CD8-positive, alpha-beta memory T cell (primary cell): ENCODE data around the gene ERH. TPM values are rescaled to one million over a fixed set of nuclear protein-coding genes. Genes with fewer than 3 reads are reported as not detected.
A peak's percentile ranks its signal among the peaks of the same experiment; 100 is the strongest.

ENCODE experiments used
- CTCF ChIA-PET: fragments of 350-600 bp; sonication (Branson Sonifier 250); formaldehyde crosslinking; loops from one replicate; lab custom pipeline; 2021; ENCODE audit warnings: antibody characterized with exemption; lab: Charles Lee
- POLR2A ChIA-PET: fragments of 350-600 bp; sonication (Branson Sonifier 250); formaldehyde crosslinking; loops from one replicate; lab custom pipeline; 2021; ENCODE audit warnings: antibody characterized with exemption; lab: Charles Lee
- DNase-seq, 5 donors: peaks; one replicate each; pipeline versions ENCODE4 v3.0.0 to v3.0.0-alpha.2; 2020 to 2022; ENCODE audit warnings: mixed read lengths in 1 of 5
- H3K27ac ChIP-seq: one replicate; pipeline ENCODE4 v1.7.0; 2013; ENCODE audit warnings: low read depth, mild to moderate bottlenecking, low read length, moderate library complexity
- H3K27me3 ChIP-seq: 2 replicates; pipeline ENCODE4 v1.7.0; 2013; ENCODE audit warnings: low read length, mild to moderate bottlenecking; ENCODE audit not compliant: insufficient read depth, poor library complexity, severe bottlenecking
- H3K36me3 ChIP-seq: 2 replicates; pipeline ENCODE4 v1.7.0; 2013; ENCODE audit warnings: mild to moderate bottlenecking, low read length, moderate library complexity; ENCODE audit not compliant: insufficient read depth
- H3K4me1 ChIP-seq: 2 replicates; pipeline ENCODE4 v1.7.0; 2013; ENCODE audit warnings: mild to moderate bottlenecking, low read length, moderate library complexity; ENCODE audit not compliant: insufficient read depth
- H3K4me3 ChIP-seq: 2 replicates; pipeline ENCODE4 v1.7.0; 2013; ENCODE audit warnings: mild to moderate bottlenecking, low read length
- H3K9me3 ChIP-seq: 2 replicates; pipeline ENCODE4 v1.7.0; 2013; ENCODE audit warnings: mild to moderate bottlenecking, low read length
- H3K27ac Mint-ChIP-seq, 8 donors: one replicate each; pipeline ENCODE4 v1.8.0; 2020 to 2021; ENCODE audit warnings: mixed read lengths in 8 of 8, mild to moderate bottlenecking in 6 of 8, inconsistent platforms in 3 of 8, moderate library complexity in 3 of 8
- H3K27me3 Mint-ChIP-seq, 2 donors: one replicate each; pipeline ENCODE4 v1.8.0; 2020 to 2021; ENCODE audit warnings: mixed read lengths in 2 of 2, mild to moderate bottlenecking in 1 of 2, moderate library complexity in 1 of 2
- H3K36me3 Mint-ChIP-seq, 3 donors: one replicate each; pipeline ENCODE4 v1.8.0; 2020 to 2021; ENCODE audit warnings: mixed read lengths in 3 of 3, inconsistent platforms in 1 of 3, mild to moderate bottlenecking in 1 of 3
- H3K4me1 Mint-ChIP-seq, 3 donors: one replicate each; pipeline ENCODE4 v1.8.0; 2020 to 2021; ENCODE audit warnings: mixed read lengths in 3 of 3, inconsistent platforms in 1 of 3, mild to moderate bottlenecking in 1 of 3
- H3K4me3 Mint-ChIP-seq, 7 donors: one replicate each; pipeline ENCODE4 v1.8.0; 2020 to 2021; ENCODE audit warnings: mixed read lengths in 7 of 7, mild to moderate bottlenecking in 6 of 7, moderate library complexity in 4 of 7, inconsistent platforms in 2 of 7
- H3K9me3 Mint-ChIP-seq, 5 donors: one replicate each; pipeline ENCODE4 v1.8.0; 2020 to 2022; ENCODE audit warnings: mixed read lengths in 5 of 5, mild to moderate bottlenecking in 3 of 5, moderate library complexity in 2 of 5, inconsistent platforms in 1 of 5
- polyA plus RNA-seq: library from polyadenylated mRNA; unstranded; fragments of 300-500 nt; fragmentation: Illumina TruSeq; gene quantifications from one replicate; pipeline ENCODE4 v1.2.3, GENCODE V29; 2021
- total RNA-seq, 2 experiments: library from RNA; stranded (reverse); gene quantifications; one replicate each; pipeline ENCODE4 v1.2.3, GENCODE V29; 2021

ERH gene
- 100 to 1,000 TPM; 406 to 410 TPM for total RNA-seq
- 61.2 TPM for polyA plus RNA-seq

GRCh38 chr14:69398053-69398817 lies at the start of gene ERH, which contains the start of gene SLC39A9:
Gene ERH, minus strand, starts transcription at chr14:69398299. Its CDS starts 66 bp downstream, at chr14:69398233.
Gene SLC39A9, plus strand, starts transcription at chr14:69398692. Its CDS starts 678 bp downstream, at chr14:69399370.
- peaks cover 28% of the 10 kb centered on the region for H3K36me3 ChIP-seq
- H3K27me3 Mint-ChIP-seq, result no peaks in the 10 kb centered on the region
- H3K4me1 Mint-ChIP-seq, result peaks cover 70 to 92% (median 88%) of the 10 kb centered on the region in 3 donors
- H3K9me3 ChIP-seq, result no peaks in the 10 kb centered on the region
- H3K4me3 Mint-ChIP-seq, result peak within 1 kb of the TSS; percentile 90 to 100 (median 98)
- no peaks in the 10 kb centered on the region for H3K27me3 ChIP-seq
- H3K4me3 ChIP-seq, result peak within 1 kb of the TSS; percentile 79
- peak within 1 kb of the TSS; percentile 86 for H3K27ac ChIP-seq
- peaks cover 6 to 48% (median 12%) of the 10 kb centered on the region in 3 donors for H3K36me3 Mint-ChIP-seq
- H3K9me3 Mint-ChIP-seq, result no peaks in the 10 kb centered on the region
- ChIA-PET POLR2A (interaction anchor here (0.6 to 1.4 kb wide), 8 partner anchors 44 to 1003 kb away, joined by 3 to 8 read pairs (median 4); partner anchors contain the start of genes DCAF5, EXD2, SRSF5 and ZFP36L1), CTCF (interaction anchor here (1.0 kb wide), 1 partner anchor 247 kb away, joined by 4 read pairs; no protein-coding TSS in a partner anchor)
- peak; percentile 91 to 98 (median 94) for DNase-seq
- peak within 1 kb of the TSS; percentile 97 to 100 (median 100) for H3K27ac Mint-ChIP-seq
- peaks cover 57% of the 10 kb centered on the region for H3K4me1 ChIP-seq

GRCh38 chr14:69443296-69443805 lies 45.3 kb upstream of the ERH start:
- ChIA-PET POLR2A (no interaction called here), CTCF (no interaction called here)
- H3K4me1 Mint-ChIP-seq, result peaks cover 0 to 8% (median 5%) of the 10 kb centered on the region in 3 donors
- peak overlapping the region in 1 of 8 donors; percentile 29 for H3K27ac Mint-ChIP-seq
- H3K36me3 ChIP-seq, result peaks cover 14% of the 10 kb centered on the region
- H3K27ac ChIP-seq, result no peak overlapping the region
- H3K4me3 Mint-ChIP-seq, result no peak overlapping the region
- no peak for DNase-seq
- H3K27me3 ChIP-seq, result no peaks in the 10 kb centered on the region
- no peaks in the 10 kb centered on the region for H3K27me3 Mint-ChIP-seq
- H3K9me3 ChIP-seq, result no peaks in the 10 kb centered on the region
- H3K4me3 ChIP-seq, result no peak overlapping the region
- H3K36me3 Mint-ChIP-seq, result peaks cover 0 to 60% (median 21%) of the 10 kb centered on the region in 3 donors
- no peaks in the 10 kb centered on the region for H3K9me3 Mint-ChIP-seq
- H3K4me1 ChIP-seq, result no peaks in the 10 kb centered on the region

- Histone ChIP-seq H3K27ac (no peak overlapping the region), H3K4me1 (no peaks in the 10 kb centered on the region), H3K4me3 (no peak overlapping the region), H3K27me3 (no peaks in the 10 kb centered on the region), H3K36me3 (peaks cover 14% of the 10 kb centered on the region), H3K9me3 (no peaks in the 10 kb centered on the region)
- Mint-ChIP-seq H3K27me3 (no peaks in the 10 kb centered on the region), H3K4me1 (peaks cover 0 to 8% (median 5%) of the 10 kb centered on the region in 3 donors), H3K4me3 (no peak overlapping the region), H3K27ac (peak overlapping the region in 2 of 8 donors; percentile 17 to 54), H3K9me3 (no peaks in the 10 kb centered on the region), H3K36me3 (peaks cover 0 to 53% (median 19%) of the 10 kb centered on the region in 3 donors)
- CTCF ChIA-PET, result no interaction called here
- POLR2A ChIA-PET, result no interaction called here
- no peak for DNase-seq
Measured at GRCh38 chr14:69441948-69442347, 43.8 kb upstream of the ERH start.

GRCh38 chr14:69439521-69440270 lies 41.6 kb upstream of the ERH start:
- Histone ChIP-seq H3K27ac (no peak overlapping the region), H3K36me3 (peaks cover 14% of the 10 kb centered on the region), H3K27me3 (no peaks in the 10 kb centered on the region), H3K4me1 (no peaks in the 10 kb centered on the region), H3K4me3 (no peak overlapping the region), H3K9me3 (no peaks in the 10 kb centered on the region)
- no peaks in the 10 kb centered on the region for H3K27me3 Mint-ChIP-seq
- peaks cover 8 to 15% (median 12%) of the 10 kb centered on the region in 3 donors for H3K4me1 Mint-ChIP-seq
- no peak overlapping the region for H3K4me3 Mint-ChIP-seq
- peaks cover 5 to 42% (median 14%) of the 10 kb centered on the region in 3 donors for H3K36me3 Mint-ChIP-seq
- DNase-seq, result no peak
- H3K9me3 Mint-ChIP-seq, result no peaks in the 10 kb centered on the region
- ChIA-PET CTCF (no interaction called here), POLR2A (no interaction called here)
- H3K27ac Mint-ChIP-seq, result peak overlapping the region in 1 of 8 donors; percentile 46

GRCh38 chr14:69432364-69432763 lies 34.3 kb upstream of the ERH start:
- Histone ChIP-seq H3K27ac (no peak overlapping the region), H3K4me1 (no peaks in the 10 kb centered on the region), H3K4me3 (no peak overlapping the region), H3K36me3 (peaks cover 5% of the 10 kb centered on the region), H3K9me3 (no peaks in the 10 kb centered on the region), H3K27me3 (no peaks in the 10 kb centered on the region)
- no peak overlapping the region for H3K27ac Mint-ChIP-seq
- H3K4me3 Mint-ChIP-seq, result no peak overlapping the region
- H3K4me1 Mint-ChIP-seq, result peaks cover 18 to 39% (median 20%) of the 10 kb centered on the region in 3 donors
- ChIA-PET CTCF (interaction anchor here (0.6 kb wide), 1 partner anchor 319 kb away, joined by 3 read pairs; no protein-coding TSS in a partner anchor), POLR2A (no interaction called here)
- H3K9me3 Mint-ChIP-seq, result no peaks in the 10 kb centered on the region
- peaks cover 15 to 27% (median 18%) of the 10 kb centered on the region in 3 donors for H3K36me3 Mint-ChIP-seq
- no peak for DNase-seq
- no peaks in the 10 kb centered on the region for H3K27me3 Mint-ChIP-seq

- Mint-ChIP-seq H3K4me1 (peaks cover 15 to 35% (median 20%) of the 10 kb centered on the region in 3 donors), H3K36me3 (peaks cover 23 to 44% (median 24%) of the 10 kb centered on the region in 3 donors), H3K4me3 (no peak overlapping the region), H3K9me3 (no peaks in the 10 kb centered on the region), H3K27ac (peak overlapping the region in 1 of 8 donors; percentile 64), H3K27me3 (no peaks in the 10 kb centered on the region)
- Histone ChIP-seq H3K9me3 (no peaks in the 10 kb centered on the region), H3K4me1 (no peaks in the 10 kb centered on the region), H3K27me3 (no peaks in the 10 kb centered on the region), H3K27ac (no peak overlapping the region), H3K36me3 (peaks cover 16% of the 10 kb centered on the region), H3K4me3 (no peak overlapping the region)
- POLR2A ChIA-PET, result no interaction called here
- CTCF ChIA-PET, result no interaction called here
- DNase-seq, result no peak
Measured at GRCh38 chr14:69430306-69430939, 32.3 kb upstream of the ERH start.

- Histone ChIP-seq H3K4me1 (no peaks in the 10 kb centered on the region), H3K9me3 (no peaks in the 10 kb centered on the region), H3K4me3 (no peak overlapping the region), H3K27ac (no peak overlapping the region), H3K36me3 (peaks cover 24% of the 10 kb centered on the region), H3K27me3 (no peaks in the 10 kb centered on the region)
- Mint-ChIP-seq H3K4me3 (no peak overlapping the region), H3K27ac (no peak overlapping the region), H3K4me1 (peaks cover 8 to 31% (median 12%) of the 10 kb centered on the region in 3 donors), H3K27me3 (no peaks in the 10 kb centered on the region), H3K36me3 (peaks cover 25 to 50% (median 27%) of the 10 kb centered on the region in 3 donors), H3K9me3 (no peaks in the 10 kb centered on the region)
- DNase-seq, result no peak
- ChIA-PET CTCF (no interaction called here), POLR2A (no interaction called here)
Measured at GRCh38 chr14:69429643-69430042, 31.5 kb upstream of the ERH start.
